ENCODE results near the gene DOCK9. TPM values are rescaled to one million over a fixed set of nuclear protein-coding genes. Genes with fewer than 3 reads are reported as not detected.

The DOCK9 gene
- total RNA-seq, 6 experiments from 2014 or later, result 21.8 to 30.5 (median 25.5) TPM

DNA sequence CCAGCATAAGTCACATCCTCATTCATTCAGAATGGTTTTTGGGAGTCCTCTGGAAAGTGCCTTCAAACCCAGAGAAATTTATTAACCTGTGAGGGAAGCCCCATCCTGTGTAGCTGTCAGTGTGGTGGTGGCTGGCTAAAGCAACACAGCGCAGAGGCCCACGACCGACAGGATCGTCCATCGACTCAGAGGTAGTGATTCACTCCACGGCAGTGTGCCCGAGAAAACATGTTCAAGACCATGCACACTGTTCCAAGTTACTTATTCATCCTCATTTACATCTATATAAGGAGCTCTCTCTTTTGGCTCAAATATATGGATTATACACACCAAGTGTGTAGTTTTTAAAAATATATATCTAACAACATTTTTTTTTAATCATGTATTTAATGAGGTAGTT, 129.1 kb downstream of the DOCK9 start:
- H3K36me3 Mint-ChIP-seq (ENCODE audit: low read depth), result no peaks in the 10 kb centered on the region
- H3K4me3 Mint-ChIP-seq, result no peak overlapping the region
- H3K9me3 Mint-ChIP-seq, result no peaks in the 10 kb centered on the region
- no peak overlapping the region for H3K27ac Mint-ChIP-seq
- peaks cover 7% of the 10 kb centered on the region for H3K4me1 Mint-ChIP-seq (ENCODE audit: low read depth)
- H3K27me3 Mint-ChIP-seq (ENCODE audit: insufficient read depth), result no peaks in the 10 kb centered on the region
- TF ChIP-seq, protein P1, sequence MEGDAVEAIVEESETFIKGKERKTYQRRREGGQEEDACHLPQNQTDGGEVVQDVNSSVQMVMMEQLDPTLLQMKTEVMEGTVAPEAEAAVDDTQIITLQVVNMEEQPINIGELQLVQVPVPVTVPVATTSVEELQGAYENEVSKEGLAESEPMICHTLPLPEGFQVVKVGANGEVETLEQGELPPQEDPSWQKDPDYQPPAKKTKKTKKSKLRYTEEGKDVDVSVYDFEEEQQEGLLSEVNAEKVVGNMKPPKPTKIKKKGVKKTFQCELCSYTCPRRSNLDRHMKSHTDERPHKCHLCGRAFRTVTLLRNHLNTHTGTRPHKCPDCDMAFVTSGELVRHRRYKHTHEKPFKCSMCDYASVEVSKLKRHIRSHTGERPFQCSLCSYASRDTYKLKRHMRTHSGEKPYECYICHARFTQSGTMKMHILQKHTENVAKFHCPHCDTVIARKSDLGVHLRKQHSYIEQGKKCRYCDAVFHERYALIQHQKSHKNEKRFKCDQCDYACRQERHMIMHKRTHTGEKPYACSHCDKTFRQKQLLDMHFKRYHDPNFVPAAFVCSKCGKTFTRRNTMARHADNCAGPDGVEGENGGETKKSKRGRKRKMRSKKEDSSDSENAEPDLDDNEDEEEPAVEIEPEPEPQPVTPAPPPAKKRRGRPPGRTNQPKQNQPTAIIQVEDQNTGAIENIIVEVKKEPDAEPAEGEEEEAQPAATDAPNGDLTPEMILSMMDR (IDR thresholded peaks at IDR 0.05), result no peak
- no peak for DNase-seq

DNA sequence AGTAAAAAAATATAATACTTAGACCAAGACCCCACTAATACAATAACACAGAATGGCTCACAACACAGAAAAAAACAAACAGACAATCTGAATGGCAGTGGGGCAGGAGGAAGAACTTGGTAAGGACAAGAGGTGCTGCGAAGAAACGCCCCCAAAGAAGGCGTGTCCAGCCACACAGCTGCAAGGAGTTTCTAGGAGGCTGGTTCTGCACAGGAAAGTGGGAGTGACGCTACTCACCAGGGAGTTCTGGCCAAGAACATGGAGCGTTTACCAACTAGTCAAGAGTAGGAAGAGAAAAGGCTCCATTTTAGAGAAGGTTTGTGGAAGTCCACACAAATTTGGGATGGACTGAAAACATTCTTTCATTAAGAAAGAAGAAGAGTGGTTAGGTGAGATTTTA, 130.1 kb downstream of the DOCK9 start:
- Mint-ChIP-seq H3K36me3 (ENCODE audit: low read depth) (no peaks in the 10 kb centered on the region), H3K4me1 (ENCODE audit: low read depth) (peaks cover 5% of the 10 kb centered on the region), H3K9me3 (no peaks in the 10 kb centered on the region), H3K27me3 (ENCODE audit: insufficient read depth) (no peaks in the 10 kb centered on the region), H3K4me3 (no peak overlapping the region), H3K27ac (no peak overlapping the region)
- DNase-seq, result no peak
- TF ChIP-seq, protein P1 (IDR thresholded peaks at IDR 0.05), result no peak

DNA sequence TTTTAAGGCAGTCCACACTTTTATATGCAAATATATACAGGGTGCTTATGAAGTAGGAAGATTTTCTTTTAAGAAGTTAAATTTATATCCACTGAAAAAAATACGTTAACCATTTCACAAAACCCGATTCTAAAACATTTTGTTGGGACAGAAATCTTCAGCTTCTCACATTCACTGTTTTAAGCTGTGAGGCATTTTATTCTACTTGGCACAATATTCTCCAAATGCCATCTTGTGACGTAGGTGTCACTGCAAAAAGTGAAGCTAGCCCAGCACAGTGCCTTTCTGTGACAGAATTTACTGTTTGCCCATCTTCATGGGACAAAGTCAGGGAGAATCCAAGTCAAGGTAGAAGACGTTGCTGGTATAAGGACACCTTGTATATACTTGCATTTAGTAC, 130.9 kb downstream of the DOCK9 start:
- no peaks in the 10 kb centered on the region for H3K9me3 Mint-ChIP-seq
- no peaks in the 10 kb centered on the region for H3K27me3 Mint-ChIP-seq (ENCODE audit: insufficient read depth)
- H3K27ac Mint-ChIP-seq, result no peak overlapping the region
- TF ChIP-seq, protein P1 (IDR thresholded peaks at IDR 0.05), result no peak
- peaks cover 8% of the 10 kb centered on the region for H3K4me1 Mint-ChIP-seq (ENCODE audit: low read depth)
- no peak overlapping the region for H3K4me3 Mint-ChIP-seq
- DNase-seq, result no peak
- H3K36me3 Mint-ChIP-seq (ENCODE audit: low read depth), result no peaks in the 10 kb centered on the region

DNA sequence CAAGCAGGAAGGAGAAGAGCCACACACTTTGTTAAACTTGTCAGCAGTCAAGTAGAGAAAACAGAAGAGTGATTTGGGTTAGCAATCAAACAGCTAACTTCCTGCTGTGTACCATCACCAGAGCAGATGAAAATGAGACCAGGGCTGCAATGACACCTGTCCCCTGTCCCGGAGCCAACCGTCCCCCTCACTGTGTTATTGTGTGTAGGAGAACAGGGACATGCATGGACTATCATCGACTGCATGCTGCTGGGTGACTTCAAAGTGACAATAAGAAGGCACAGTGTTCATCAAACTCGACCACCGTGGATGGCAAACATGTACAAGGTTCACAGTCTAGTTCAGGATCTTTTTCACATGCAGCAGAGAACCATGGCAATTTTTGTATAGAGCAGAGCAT, 131.3 kb downstream of the DOCK9 start:
- no peaks in the 10 kb centered on the region for H3K36me3 Mint-ChIP-seq (ENCODE audit: low read depth)
- H3K27me3 Mint-ChIP-seq (ENCODE audit: insufficient read depth), result no peaks in the 10 kb centered on the region
- H3K4me3 Mint-ChIP-seq, result no peak overlapping the region
- H3K27ac Mint-ChIP-seq, result no peak overlapping the region
- TF ChIP-seq, protein P1 (IDR thresholded peaks at IDR 0.05), result no peak
- no peak for DNase-seq
- H3K9me3 Mint-ChIP-seq, result no peaks in the 10 kb centered on the region
- H3K4me1 Mint-ChIP-seq (ENCODE audit: low read depth), result peaks cover 8% of the 10 kb centered on the region

DNA sequence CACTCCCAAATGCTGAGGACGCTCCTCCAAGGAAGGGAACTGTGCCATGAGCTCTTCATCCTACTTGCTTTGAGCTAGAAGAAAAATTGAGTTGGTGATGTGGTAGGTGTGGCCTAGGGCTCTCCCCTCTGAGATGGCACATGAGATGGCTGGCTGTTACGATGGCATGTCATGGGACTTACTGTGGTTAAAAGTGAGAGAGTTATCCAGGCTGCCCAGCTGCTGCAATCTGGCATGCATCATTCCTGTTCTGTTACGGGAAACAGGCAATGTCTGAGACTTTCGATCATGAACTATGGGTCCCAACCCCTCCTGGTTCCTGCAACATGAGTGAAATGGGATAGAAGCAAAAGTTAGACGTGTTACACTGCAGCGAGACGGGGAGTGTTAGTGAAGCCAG, 132.1 kb downstream of the DOCK9 start:
- TF ChIP-seq, protein P1 (IDR thresholded peaks at IDR 0.05), result no peak
- DNase-seq, result no peak
- H3K4me3 Mint-ChIP-seq, result no peak overlapping the region

DNA sequence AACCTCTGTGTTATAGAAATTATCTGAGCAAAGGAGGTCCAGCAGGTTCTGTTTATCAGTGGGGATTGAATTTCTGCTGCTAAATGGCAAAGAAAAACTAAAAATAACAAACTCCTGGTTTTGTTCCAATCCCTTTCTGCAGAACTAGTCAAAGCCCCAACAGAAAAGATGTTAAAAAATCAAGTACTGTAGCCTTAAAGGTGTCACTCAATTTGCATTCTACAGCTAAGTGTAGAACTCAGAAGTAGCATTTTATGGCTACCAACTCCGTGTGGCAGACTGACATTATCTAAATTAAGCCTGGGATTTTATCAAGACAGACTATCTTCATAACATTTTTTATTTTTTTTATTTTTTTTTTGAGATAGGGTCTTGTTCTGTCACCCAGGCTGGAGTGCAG, 133.8 kb downstream of the DOCK9 start:
- no peak overlapping the region for H3K27ac Mint-ChIP-seq
- no peaks in the 10 kb centered on the region for H3K9me3 Mint-ChIP-seq
- no peak overlapping the region for H3K4me3 Mint-ChIP-seq
- no peak for DNase-seq
- H3K36me3 Mint-ChIP-seq (ENCODE audit: low read depth), result no peaks in the 10 kb centered on the region
- H3K27me3 Mint-ChIP-seq (ENCODE audit: insufficient read depth), result no peaks in the 10 kb centered on the region
- TF ChIP-seq, protein P1 (IDR thresholded peaks at IDR 0.05), result no peak
- peaks cover 20% of the 10 kb centered on the region for H3K4me1 Mint-ChIP-seq (ENCODE audit: low read depth)

More for the DNA sequence above, 132.1 kb downstream of the DOCK9 start:
- Mint-ChIP-seq H3K9me3 (no peaks in the 10 kb centered on the region), H3K27ac (no peak overlapping the region), H3K4me1 (ENCODE audit: low read depth) (peaks cover 8% of the 10 kb centered on the region), H3K27me3 (ENCODE audit: insufficient read depth) (no peaks in the 10 kb centered on the region), H3K36me3 (ENCODE audit: low read depth) (no peaks in the 10 kb centered on the region)

Measured in HFFc6 (cell line).